ENCODE measurements around the gene MDP1. TPM values are rescaled to one million over a fixed set of nuclear protein-coding genes. Genes with fewer than 3 reads are reported as not detected.

The MDP1 gene
- total RNA-seq, 3 donors from 2014 or later: 13.1 to 20.8 (median 17.1) TPM

DNA sequence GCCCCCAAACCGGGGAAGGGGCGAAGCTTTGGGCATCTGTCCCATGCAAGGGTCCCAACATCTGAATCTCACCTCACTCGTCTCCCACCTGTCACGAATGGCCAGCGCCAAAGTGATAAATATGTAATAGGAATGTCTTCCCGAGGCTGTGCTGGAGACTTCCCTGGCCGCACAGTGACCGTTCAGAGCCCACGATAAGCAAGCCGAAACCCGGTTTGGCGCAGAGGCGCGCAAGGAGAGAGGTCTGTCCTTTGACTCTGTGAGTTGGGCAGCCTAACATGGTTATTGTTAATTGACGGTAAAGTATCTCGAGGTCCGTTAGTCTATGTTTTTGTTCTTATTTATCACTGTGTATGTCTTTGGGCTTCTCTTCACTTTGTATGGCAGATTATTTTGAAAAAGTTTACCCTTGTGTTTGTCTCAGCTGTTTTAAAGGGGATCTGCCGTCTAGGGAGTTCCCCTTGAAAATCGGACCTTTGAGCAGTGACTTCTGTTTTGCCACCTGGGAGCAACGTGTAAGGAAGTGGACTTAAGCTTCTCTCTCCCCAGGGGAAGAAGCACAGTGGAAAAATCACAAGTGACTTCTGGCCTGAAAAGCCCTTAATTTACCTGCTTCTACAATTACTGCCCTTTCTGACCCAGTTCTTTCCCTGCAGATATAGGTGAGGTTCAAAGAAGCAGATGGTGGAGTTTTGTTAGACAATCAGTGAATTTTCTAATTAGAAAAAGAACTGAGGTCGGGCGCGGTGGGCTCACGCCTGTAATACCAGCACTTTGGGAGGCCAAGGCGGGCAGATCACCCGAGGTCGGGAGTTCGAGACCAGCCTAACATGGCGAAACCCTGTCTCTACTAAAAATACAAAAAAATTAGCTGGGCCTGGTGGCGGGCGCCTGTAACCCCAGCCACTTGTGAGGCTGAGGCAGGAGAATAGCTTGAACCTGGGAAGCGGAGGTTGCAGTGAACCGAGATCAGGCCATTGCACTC lies 19.5 kb downstream of the MDP1 start:
- peaks cover 0 to 7% of the 10 kb centered on the region in 2 donors for H3K4me1 ChIP-seq
- no peaks in the 10 kb centered on the region for H3K27me3 ChIP-seq
- TF ChIP-seq, protein P1, sequence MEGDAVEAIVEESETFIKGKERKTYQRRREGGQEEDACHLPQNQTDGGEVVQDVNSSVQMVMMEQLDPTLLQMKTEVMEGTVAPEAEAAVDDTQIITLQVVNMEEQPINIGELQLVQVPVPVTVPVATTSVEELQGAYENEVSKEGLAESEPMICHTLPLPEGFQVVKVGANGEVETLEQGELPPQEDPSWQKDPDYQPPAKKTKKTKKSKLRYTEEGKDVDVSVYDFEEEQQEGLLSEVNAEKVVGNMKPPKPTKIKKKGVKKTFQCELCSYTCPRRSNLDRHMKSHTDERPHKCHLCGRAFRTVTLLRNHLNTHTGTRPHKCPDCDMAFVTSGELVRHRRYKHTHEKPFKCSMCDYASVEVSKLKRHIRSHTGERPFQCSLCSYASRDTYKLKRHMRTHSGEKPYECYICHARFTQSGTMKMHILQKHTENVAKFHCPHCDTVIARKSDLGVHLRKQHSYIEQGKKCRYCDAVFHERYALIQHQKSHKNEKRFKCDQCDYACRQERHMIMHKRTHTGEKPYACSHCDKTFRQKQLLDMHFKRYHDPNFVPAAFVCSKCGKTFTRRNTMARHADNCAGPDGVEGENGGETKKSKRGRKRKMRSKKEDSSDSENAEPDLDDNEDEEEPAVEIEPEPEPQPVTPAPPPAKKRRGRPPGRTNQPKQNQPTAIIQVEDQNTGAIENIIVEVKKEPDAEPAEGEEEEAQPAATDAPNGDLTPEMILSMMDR (IDR thresholded peaks at IDR 0.05): no peak
- TF ChIP-seq POLR2A (IDR thresholded peaks at IDR 0.05) (no peak), POLR2AphosphoS5 (IDR thresholded peaks at IDR 0.05) (no peak)
- H3K9me3 ChIP-seq: no peaks in the 10 kb centered on the region
- intact Hi-C loops (cut with DNase I; ENCODE audit: low total_unique reads): no loop called here
- no peaks in the 10 kb centered on the region for H3K36me3 ChIP-seq
- H3K27ac ChIP-seq: peak overlapping the region; percentile 99
- no peak for DNase-seq (ENCODE audit: low spot score in 2 of 2)
- peak overlapping the region; percentile 70 to 90 (median 72) for H3K4me3 ChIP-seq

DNA sequence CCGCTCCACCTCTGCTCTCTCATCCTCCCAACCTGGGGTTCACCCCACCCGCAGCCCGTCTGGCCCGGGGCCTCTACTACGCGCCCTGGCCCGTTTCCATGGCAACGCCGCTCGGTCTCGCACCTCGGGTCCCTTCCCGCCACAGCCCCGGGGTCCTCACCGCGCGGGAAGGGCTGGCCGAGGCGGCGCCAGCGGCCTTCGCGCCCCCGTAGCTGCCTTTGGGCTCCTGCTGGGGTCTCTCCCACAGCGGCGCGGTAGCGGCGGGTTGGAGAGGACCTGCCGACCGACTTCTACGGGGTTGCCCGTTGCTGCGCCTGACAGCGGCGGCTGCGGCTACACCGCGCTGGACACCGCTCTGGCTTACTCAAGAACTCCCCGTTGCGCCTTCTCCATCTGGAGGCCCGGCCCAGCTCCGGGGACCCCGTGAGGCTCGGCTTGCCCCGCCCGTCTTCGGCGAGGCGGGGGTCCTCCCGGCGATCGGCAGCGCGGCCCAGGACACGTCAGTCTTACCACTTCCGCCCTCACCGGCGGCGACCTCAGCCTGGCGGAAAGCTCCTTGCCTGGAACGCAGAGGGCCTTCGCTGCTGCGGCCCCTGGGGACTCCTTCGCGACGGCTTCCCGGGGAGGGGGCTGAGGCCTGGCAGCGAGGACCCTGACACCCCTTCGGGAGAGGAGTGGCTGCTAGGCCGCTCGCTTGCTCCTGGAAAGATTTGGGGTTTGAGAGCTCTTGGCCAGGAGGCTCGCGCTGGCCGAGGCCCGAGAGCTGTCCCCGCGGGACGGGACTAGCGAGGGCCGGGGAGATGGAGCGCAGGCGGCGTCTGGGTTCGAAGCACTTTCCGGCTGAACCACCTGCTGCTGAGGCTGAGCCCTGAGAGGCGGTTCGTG lies 20.4 kb downstream of the MDP1 start, which contains the start of gene TM9SF1:
Gene TM9SF1, minus strand, starts transcription at position 256 of the 885 bp plus-strand sequence. CDS start 422 bp downstream, outside the sequence.
- intact Hi-C loops (cut with DNase I; ENCODE audit: low total_unique reads): no loop called here
- no peaks in the 10 kb centered on the region for H3K36me3 ChIP-seq
- TF ChIP-seq POLR2A (IDR thresholded peaks at IDR 0.05) (peak; percentile 15), POLR2AphosphoS5 (IDR thresholded peaks at IDR 0.05) (peak; percentile 73 to 96 (median 84))
- TF ChIP-seq, protein P1 (IDR thresholded peaks at IDR 0.05): no peak
- H3K27ac ChIP-seq: peak within 1 kb of the TSS; percentile 99
- no peaks in the 10 kb centered on the region for H3K27me3 ChIP-seq
- no peaks in the 10 kb centered on the region for H3K9me3 ChIP-seq
- peak within 1 kb of the TSS; percentile 70 to 90 (median 72) for H3K4me3 ChIP-seq
- DNase-seq (ENCODE audit: low spot score in 2 of 2): peak; percentile 72 to 86
- H3K4me1 ChIP-seq: peaks cover 0 to 7% of the 10 kb centered on the region in 2 donors

DNA sequence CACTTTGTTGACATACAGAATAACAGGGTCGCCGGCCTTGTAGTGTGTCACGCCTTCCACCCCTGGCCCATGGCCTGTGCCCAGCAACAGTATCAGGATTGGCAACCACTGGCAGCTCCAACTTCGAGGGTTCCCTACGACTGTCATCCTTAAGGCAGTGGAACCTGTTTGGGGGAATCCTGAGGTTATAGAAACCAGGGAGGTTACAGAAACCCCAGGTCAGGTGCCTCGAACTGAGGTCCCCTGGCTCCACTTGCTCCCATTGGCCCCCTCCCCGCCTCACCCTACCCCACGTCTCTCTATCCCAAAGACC lies 21.0 kb downstream of the MDP1 start:
- TF ChIP-seq, protein P1 (IDR thresholded peaks at IDR 0.05): no peak
- intact Hi-C loops (cut with DNase I; ENCODE audit: low total_unique reads): no loop called here
- Histone ChIP-seq H3K36me3 (no peaks in the 10 kb centered on the region), H3K27ac (peak overlapping the region; percentile 99), H3K4me1 (peaks cover 0 to 7% of the 10 kb centered on the region in 2 donors), H3K4me3 (peak overlapping the region; percentile 70 to 90 (median 72)), H3K9me3 (no peaks in the 10 kb centered on the region), H3K27me3 (no peaks in the 10 kb centered on the region)
- no peak for DNase-seq (ENCODE audit: low spot score in 2 of 2)

DNA sequence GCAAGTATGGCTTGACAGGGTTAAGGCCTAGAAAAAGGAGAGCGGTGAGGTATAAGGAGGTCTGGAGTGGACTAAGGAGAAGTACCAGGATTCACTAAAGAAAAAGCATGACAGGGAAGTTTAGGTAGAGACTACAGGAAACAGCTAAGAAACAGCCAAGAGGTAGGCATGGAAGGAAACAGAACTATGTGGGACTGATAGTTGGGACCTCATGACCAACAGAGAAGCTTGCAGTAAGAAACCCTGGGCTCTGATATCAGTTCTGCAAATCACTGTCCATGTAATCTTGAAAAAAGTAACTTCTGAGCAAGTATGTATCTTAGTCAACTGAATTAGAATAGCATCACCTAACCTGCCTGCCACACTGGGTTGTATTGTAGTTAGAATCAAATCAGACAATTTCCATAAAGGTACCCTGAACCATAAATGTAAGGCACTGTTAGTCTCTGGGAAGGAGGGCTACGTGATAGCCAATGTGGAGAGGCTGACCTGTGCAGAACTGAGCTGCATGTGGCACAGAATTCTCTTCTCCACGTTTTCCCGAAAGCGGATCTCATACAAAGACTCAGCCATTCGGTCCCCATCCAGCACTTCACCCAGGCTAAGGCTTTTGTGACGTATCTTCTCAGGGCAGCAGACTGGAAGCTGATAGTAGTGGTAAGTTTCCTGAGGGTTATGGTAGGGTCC lies 21.5 kb downstream of the MDP1 start:
- DNase-seq (ENCODE audit: low spot score in 2 of 2): no peak
- intact Hi-C loops (cut with DNase I; ENCODE audit: low total_unique reads): no loop called here
- TF ChIP-seq POLR2A (IDR thresholded peaks at IDR 0.05) (no peak), POLR2AphosphoS5 (IDR thresholded peaks at IDR 0.05) (no peak)
- TF ChIP-seq, protein P1 (IDR thresholded peaks at IDR 0.05): no peak
- peaks cover 0 to 7% of the 10 kb centered on the region in 2 donors for H3K4me1 ChIP-seq
- peak overlapping the region; percentile 70 to 90 (median 72) for H3K4me3 ChIP-seq
- no peaks in the 10 kb centered on the region for H3K36me3 ChIP-seq
- H3K27ac ChIP-seq: peak overlapping the region; percentile 99
- H3K27me3 ChIP-seq: no peaks in the 10 kb centered on the region
- H3K9me3 ChIP-seq: no peaks in the 10 kb centered on the region
